DMS114 treated with DMSO at 0.1 percent for 48 hours (cell line): ENCODE results near the gene SUPT20H.
"Not testable (repeated sequence)": the region's sequence is repeated elsewhere in the genome, so short reads cannot be mapped to it uniquely, and the experiment has no call there.

Source experiments
- DNase-seq: peaks from one replicate; lab custom pipeline; 2025; ENCODE audit not compliant: unreplicated experiment; lab: John Stamatoyannopoulos, UW

The SUPT20H gene

GRCh38 chr13:37070145-37070695 lies 10.7 kb upstream of the SUPT20H start:
- no peak for DNase-seq

GRCh38 chr13:37069597-37070103 lies 10.2 kb upstream of the SUPT20H start:
- no peak for DNase-seq

- no peak for DNase-seq
Measured at GRCh38 chr13:37068962-37069361, 9.5 kb upstream of the SUPT20H start.

GRCh38 chr13:37067874-37068273 lies 8.4 kb upstream of the SUPT20H start:
- DNase-seq, result no peak

DNA sequence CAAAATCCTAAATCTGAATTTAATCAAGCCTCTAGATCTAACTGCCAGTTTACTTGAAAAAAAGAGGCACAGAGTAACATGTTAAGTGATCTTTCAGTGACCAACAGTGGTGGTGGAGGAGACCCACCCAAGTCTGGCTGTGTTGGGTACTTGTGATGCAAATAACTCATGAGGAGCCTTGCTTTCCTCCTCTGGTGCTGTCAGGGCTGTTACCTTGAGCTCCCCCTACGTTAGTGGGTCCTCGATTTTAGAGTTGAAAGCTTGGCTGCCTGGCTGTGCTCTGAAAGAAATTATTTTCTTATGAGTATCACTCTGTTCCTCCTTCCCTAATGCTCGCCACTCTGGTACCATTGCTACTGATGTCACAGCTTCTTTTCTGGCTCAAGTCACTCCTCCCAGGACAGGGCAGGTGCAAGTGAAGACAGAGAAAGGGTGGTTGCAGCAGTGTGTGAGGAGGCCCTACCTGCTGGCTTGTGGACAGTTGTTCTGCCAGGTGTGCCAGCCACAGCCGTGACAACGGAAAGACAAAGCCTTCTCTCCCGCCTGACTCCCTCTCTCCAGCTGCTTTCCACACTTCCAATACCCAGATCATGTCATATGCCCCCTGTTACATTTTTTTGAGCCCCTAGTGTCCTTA lies 6.5 kb upstream of the SUPT20H start:
- DNase-seq, result no peak

- DNase-seq, result no peak
Measured at GRCh38 chr13:37059848-37060192, 332 bp upstream of the SUPT20H start.

- DNase-seq, result not testable (repeated sequence)
Measured at GRCh38 chr13:37056228-37056627, 3.3 kb downstream of the SUPT20H start.

DNA sequence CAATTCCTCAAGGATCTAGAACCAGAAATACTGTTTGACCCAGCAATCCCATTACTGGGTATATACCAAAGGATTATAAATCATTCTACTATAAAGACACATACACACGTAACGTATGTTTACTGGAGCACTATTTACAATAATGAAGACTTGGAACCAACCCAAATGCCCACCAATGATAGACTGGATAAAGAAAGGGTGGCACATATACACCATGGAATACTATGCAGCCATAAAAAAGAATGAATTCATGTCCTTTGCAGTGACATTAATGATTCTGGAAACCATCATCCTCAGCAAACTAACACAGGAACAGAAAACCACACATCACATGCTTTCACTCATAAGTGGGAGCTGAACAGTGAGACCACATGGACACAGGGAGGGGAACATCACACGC lies 6.4 kb downstream of the SUPT20H start:
- DNase-seq, result not testable (repeated sequence)

DNA sequence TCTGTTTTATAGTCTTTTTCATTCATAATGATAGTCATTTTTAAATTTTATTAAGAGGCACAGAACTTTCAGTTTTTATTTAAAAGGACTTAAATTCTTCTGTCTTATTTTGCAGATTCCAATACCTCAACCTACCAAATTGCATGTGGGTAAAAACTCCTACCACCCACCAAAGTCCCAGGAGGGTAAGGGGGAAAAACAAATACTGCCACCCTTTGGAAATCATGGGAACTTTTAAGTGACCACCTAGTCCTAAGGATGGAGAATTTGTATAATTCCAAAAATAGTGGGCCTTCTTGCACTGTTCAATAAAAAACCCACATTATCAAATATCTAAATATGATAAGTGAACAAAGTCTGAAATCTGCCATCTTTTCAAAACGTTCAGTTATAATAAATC lies 9.7 kb downstream of the SUPT20H start:
- DNase-seq, result no peak

- DNase-seq, result no peak
Measured at GRCh38 chr13:37047846-37048245, 11.6 kb downstream of the SUPT20H start.

GRCh38 chr13:37047032-37047431 lies 12.5 kb downstream of the SUPT20H start:
- no peak for DNase-seq

GRCh38 chr13:37046062-37046461 lies 13.4 kb downstream of the SUPT20H start:
- DNase-seq, result no peak

GRCh38 chr13:37040789-37041188 lies 18.7 kb downstream of the SUPT20H start:
- no peak for DNase-seq

DNA sequence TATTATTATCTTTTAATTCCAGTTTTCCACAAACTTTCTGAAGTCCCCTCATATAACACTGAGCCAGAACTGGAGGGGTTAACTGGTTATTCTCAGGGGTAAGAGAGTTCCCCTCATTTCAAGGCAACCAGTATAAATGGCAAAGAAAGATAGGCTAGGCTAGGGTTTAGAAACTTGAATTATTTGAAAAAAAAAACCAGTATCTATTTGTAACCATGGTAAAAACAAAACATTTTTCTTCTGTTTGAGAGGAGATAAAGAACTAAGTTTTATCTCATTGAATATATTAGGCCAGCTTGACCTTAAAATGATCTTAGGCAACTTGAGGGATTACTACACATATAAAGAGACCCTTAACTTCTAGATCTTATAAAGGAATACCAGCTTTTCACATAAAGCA lies 19.6 kb downstream of the SUPT20H start:
- no peak for DNase-seq

DNA sequence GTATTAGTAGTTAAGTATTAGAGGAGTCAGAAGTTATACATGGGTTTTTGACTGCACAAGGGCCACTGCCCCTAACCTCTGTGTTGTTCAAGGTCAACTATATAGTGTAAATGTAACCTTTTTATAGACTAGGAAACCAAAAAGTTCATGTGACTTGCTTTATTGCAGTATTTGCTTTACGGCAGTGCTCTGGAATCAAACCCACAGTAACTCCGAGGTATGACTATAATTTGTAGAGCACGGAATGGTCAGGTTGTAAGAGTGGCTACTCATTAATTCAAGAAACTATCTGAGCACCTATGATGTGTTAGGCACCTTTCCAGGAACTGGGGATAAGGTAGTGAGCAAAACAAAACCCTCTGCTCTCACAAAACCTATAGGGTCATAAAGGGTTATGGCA lies 22.2 kb downstream of the SUPT20H start:
- DNase-seq, result no peak

GRCh38 chr13:37029617-37030016 lies 29.9 kb downstream of the SUPT20H start:
- no peak for DNase-seq

GRCh38 chr13:37027639-37028038 lies 31.8 kb downstream of the SUPT20H start:
- DNase-seq, result no peak

DNA sequence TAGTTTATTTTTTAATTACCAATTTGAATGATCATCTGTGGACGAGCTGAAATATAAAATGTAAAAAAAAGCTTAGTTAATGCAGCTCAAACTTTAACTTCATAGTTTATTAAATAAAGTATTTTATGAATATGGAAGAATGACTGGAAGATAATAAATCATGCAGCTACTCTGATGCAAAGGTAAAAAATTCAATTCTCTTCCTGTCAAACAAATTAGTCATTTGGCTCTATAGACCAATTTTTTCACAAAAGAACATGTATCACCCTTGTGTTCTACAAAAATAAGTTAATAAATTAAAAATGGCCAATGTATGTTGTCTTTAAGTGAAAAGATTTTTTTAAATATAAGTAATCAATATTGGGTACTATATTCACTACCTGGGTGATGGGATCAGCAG lies 32.7 kb downstream of the SUPT20H start:
- no peak for DNase-seq

GRCh38 chr13:37023871-37024270 lies 35.6 kb downstream of the SUPT20H start:
- DNase-seq, result no peak

GRCh38 chr13:37014609-37015008 lies 44.9 kb downstream of the SUPT20H start:
- DNase-seq, result no peak

DNA sequence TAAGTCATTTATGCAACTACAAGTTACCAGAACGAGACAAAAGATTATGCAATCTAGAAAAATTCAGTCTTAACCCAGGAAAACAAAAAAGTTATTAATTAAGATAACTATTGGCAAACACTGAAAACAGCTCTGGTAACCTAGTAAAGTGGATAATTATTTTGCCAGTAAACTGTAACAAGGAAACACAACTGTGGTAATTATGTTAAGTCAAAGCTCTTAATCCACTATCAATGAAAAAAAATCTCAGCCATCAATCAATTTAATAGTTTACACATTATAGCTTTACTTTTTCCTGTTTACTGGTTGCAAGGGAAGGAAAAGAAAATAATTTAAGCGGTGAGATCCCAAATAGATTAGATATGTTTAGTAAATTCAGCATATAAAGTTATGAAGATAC lies 47.7 kb downstream of the SUPT20H start:
- DNase-seq, result no peak

- DNase-seq, result no peak
Measured at GRCh38 chr13:37011002-37011401, 48.5 kb downstream of the SUPT20H start.

GRCh38 chr13:37010424-37010823 lies 49.1 kb downstream of the SUPT20H start:
- no peak for DNase-seq
